22Rv1 (cell line): ENCODE results near the gene PTH2R.

ENCODE experiments used
- ZFX ChIP-seq: fragments of 450-650 bp; IDR thresholded peaks from 2 replicates; pipeline ENCODE4 v1.6.1; 2017; ENCODE audit warnings: antibody characterized with exemption, borderline replicate concordance
- TF ChIP-seq, protein P1 (sequence below): fragments of 450-650 bp; IDR thresholded peaks from 2 replicates; pipeline ENCODE4 v1.5.1; 2017; ENCODE audit warnings: mild to moderate bottlenecking

DNA sequence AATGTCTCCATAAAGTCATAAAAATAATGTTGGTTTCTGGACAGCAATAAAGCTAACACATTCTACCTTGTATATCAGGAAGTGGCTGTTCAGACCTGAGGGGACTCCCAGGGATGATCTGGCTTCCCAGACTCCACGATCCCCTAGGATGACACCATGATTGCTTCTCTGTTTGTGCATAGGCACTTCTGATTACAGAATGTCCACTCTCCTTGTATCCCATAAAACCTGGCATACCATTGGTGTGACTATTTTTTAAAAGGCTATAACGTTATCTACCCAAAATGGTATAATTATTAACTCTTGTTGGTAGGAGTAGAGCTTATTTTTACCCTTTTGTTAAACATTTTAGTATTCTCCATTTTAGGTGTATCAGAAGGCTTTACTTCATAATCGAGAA lies 57.1 kb downstream of the PTH2R start:
- TF ChIP-seq, protein P1, sequence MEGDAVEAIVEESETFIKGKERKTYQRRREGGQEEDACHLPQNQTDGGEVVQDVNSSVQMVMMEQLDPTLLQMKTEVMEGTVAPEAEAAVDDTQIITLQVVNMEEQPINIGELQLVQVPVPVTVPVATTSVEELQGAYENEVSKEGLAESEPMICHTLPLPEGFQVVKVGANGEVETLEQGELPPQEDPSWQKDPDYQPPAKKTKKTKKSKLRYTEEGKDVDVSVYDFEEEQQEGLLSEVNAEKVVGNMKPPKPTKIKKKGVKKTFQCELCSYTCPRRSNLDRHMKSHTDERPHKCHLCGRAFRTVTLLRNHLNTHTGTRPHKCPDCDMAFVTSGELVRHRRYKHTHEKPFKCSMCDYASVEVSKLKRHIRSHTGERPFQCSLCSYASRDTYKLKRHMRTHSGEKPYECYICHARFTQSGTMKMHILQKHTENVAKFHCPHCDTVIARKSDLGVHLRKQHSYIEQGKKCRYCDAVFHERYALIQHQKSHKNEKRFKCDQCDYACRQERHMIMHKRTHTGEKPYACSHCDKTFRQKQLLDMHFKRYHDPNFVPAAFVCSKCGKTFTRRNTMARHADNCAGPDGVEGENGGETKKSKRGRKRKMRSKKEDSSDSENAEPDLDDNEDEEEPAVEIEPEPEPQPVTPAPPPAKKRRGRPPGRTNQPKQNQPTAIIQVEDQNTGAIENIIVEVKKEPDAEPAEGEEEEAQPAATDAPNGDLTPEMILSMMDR = no peak
- no peak for TF ChIP-seq ZFX
